ENCODE data around the gene ASTN1. TPM values are rescaled to one million over a fixed set of nuclear protein-coding genes. Genes with fewer than 3 reads are reported as not detected.

ASTN1 gene
- total RNA-seq, 2 donors from 2014 or later: 0.23 to 0.62 TPM

- 94% methylated on average over 3 of the region's 3 CpGs for WGBS
- intact Hi-C loops (cut with DNase I): no loop called here
- no peak overlapping the region for H3K27ac ChIP-seq
- no peak for DNase-seq (ENCODE audit: low spot score)
- H3K9me3 ChIP-seq: no peaks in the 10 kb centered on the region
- H3K36me3 ChIP-seq: no peaks in the 10 kb centered on the region
- no peaks in the 10 kb centered on the region for H3K27me3 ChIP-seq (replicated peaks; ENCODE audit: insufficient read depth)
- TF ChIP-seq, protein P1, sequence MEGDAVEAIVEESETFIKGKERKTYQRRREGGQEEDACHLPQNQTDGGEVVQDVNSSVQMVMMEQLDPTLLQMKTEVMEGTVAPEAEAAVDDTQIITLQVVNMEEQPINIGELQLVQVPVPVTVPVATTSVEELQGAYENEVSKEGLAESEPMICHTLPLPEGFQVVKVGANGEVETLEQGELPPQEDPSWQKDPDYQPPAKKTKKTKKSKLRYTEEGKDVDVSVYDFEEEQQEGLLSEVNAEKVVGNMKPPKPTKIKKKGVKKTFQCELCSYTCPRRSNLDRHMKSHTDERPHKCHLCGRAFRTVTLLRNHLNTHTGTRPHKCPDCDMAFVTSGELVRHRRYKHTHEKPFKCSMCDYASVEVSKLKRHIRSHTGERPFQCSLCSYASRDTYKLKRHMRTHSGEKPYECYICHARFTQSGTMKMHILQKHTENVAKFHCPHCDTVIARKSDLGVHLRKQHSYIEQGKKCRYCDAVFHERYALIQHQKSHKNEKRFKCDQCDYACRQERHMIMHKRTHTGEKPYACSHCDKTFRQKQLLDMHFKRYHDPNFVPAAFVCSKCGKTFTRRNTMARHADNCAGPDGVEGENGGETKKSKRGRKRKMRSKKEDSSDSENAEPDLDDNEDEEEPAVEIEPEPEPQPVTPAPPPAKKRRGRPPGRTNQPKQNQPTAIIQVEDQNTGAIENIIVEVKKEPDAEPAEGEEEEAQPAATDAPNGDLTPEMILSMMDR (IDR thresholded peaks at IDR 0.05): no peak
- no peak for TF ChIP-seq POLR2A (IDR thresholded peaks at IDR 0.05)
- TF ChIP-seq POLR2AphosphoS5 (IDR thresholded peaks at IDR 0.05): no peak
- H3K4me3 ChIP-seq: no peak overlapping the region
- no peaks in the 10 kb centered on the region for H3K4me1 ChIP-seq (replicated peaks)
Measured at GRCh38 chr1:176853503-176853902, 311.0 kb downstream of the ASTN1 start.

GRCh38 chr1:176852124-176852523 is 312.4 kb downstream of the ASTN1 start:
- intact Hi-C loops (cut with DNase I): no loop called here
- no peak overlapping the region for H3K4me3 ChIP-seq
- DNase-seq (ENCODE audit: low spot score): no peak
- no peaks in the 10 kb centered on the region for H3K27me3 ChIP-seq (replicated peaks; ENCODE audit: insufficient read depth)
- H3K36me3 ChIP-seq: no peaks in the 10 kb centered on the region
- H3K27ac ChIP-seq: no peak overlapping the region
- no peaks in the 10 kb centered on the region for H3K9me3 ChIP-seq
- no peaks in the 10 kb centered on the region for H3K4me1 ChIP-seq (replicated peaks)
- TF ChIP-seq POLR2AphosphoS5 (IDR thresholded peaks at IDR 0.05) (no peak), POLR2A (IDR thresholded peaks at IDR 0.05) (no peak)
- TF ChIP-seq, protein P1 (IDR thresholded peaks at IDR 0.05): no peak
- WGBS: 78% methylated on average over 3 of the region's 3 CpGs

DNA sequence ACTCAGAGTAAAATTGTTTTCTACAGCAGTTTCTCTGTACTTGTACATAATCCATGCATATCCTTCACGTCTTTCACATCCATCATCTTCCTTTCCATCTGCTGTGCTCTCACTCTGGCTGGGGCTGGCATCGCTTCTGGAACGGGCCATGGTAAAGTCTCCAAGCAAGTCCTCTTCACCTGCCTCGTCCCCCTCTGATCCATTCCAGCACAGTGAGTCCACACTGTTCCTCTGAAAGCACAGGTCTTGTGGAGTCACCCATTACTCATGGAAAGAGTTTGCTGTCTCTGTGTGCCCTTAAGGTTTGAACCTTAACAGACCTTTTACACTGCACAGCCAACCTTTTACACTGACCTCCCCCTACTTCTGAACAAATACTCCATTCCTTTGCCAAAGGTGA is 313.6 kb downstream of the ASTN1 start:
- no peak overlapping the region for H3K4me3 ChIP-seq
- H3K27ac ChIP-seq: no peak overlapping the region
- TF ChIP-seq POLR2AphosphoS5 (IDR thresholded peaks at IDR 0.05) (no peak), POLR2A (IDR thresholded peaks at IDR 0.05) (no peak)
- TF ChIP-seq, protein P1 (IDR thresholded peaks at IDR 0.05): no peak
- H3K27me3 ChIP-seq (replicated peaks; ENCODE audit: insufficient read depth): no peaks in the 10 kb centered on the region
- no peak for DNase-seq (ENCODE audit: low spot score)
- H3K9me3 ChIP-seq: no peaks in the 10 kb centered on the region
- H3K4me1 ChIP-seq (replicated peaks): no peaks in the 10 kb centered on the region
- 79% methylated on average over 4 of the region's 4 CpGs for WGBS
- intact Hi-C loops (cut with DNase I): no loop called here
- H3K36me3 ChIP-seq: no peaks in the 10 kb centered on the region

GRCh38 chr1:176849281-176849680 is 315.2 kb downstream of the ASTN1 start:
- H3K36me3 ChIP-seq: no peaks in the 10 kb centered on the region
- intact Hi-C loops (cut with DNase I): loop anchor here (10.0 kb wide), 1 partner anchor 1474 kb away; no protein-coding TSS in a partner anchor
- no peak overlapping the region for H3K4me3 ChIP-seq
- H3K27ac ChIP-seq: no peak overlapping the region
- no peak for DNase-seq (ENCODE audit: low spot score)
- H3K9me3 ChIP-seq: no peaks in the 10 kb centered on the region
- no peaks in the 10 kb centered on the region for H3K4me1 ChIP-seq (replicated peaks)
- H3K27me3 ChIP-seq (replicated peaks; ENCODE audit: insufficient read depth): no peaks in the 10 kb centered on the region
- TF ChIP-seq, protein P1 (IDR thresholded peaks at IDR 0.05): no peak
- TF ChIP-seq POLR2A (IDR thresholded peaks at IDR 0.05): no peak
- no peak for TF ChIP-seq POLR2AphosphoS5 (IDR thresholded peaks at IDR 0.05)
- 75% methylated on average over 3 of the region's 3 CpGs for WGBS

DNA sequence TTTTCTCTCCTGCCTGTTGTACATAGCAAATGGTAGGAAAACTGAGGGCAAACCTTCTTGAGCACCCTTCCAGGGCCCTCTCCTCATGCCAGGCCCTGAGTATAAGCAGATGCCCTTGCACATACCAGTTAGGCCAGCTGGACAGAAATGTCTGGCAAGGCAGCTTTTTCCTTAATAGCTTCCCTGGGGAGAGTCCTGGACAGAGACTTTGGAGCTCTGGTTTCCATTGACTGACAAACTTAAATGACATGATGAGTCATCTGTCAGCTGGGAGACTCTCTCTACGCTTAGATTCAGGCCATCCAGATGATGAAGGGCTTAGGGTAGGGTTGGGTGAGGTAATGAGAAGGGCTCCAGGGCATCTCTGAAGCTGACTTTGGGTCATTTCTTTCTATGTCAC is 317.5 kb downstream of the ASTN1 start:
- intact Hi-C loops (cut with DNase I): loop anchor here (10.0 kb wide), 1 partner anchor 1472 kb away; no protein-coding TSS in a partner anchor
- no peaks in the 10 kb centered on the region for H3K4me1 ChIP-seq (replicated peaks)
- no peaks in the 10 kb centered on the region for H3K9me3 ChIP-seq
- no peak for DNase-seq (ENCODE audit: low spot score)
- TF ChIP-seq, protein P1 (IDR thresholded peaks at IDR 0.05): no peak
- TF ChIP-seq POLR2AphosphoS5 (IDR thresholded peaks at IDR 0.05): no peak
- TF ChIP-seq POLR2A (IDR thresholded peaks at IDR 0.05): no peak
- no peaks in the 10 kb centered on the region for H3K27me3 ChIP-seq (replicated peaks; ENCODE audit: insufficient read depth)
- no peak overlapping the region for H3K27ac ChIP-seq
- H3K4me3 ChIP-seq: no peak overlapping the region
- 56% methylated on average over 1 of the region's 1 CpG for WGBS
- H3K36me3 ChIP-seq: no peaks in the 10 kb centered on the region
